Thyroid gland (tissue), 4 donors: ENCODE results near the gene SAMD4A.

Source experiments
- CTCF ChIP-seq, 6 experiments: fragments of 200-600 bp in 3 of 6; fragments of 450-650 bp in 3 of 6; sonication (generic) in 3 of 6; IDR thresholded peaks; one replicate each; pipeline ENCODE4 v1.5.1; 2016 to 2019; ENCODE audit warnings: antibody characterized with exemption in 6 of 6, mild to moderate bottlenecking in 2 of 6, inconsistent platforms in 1 of 6, moderate library complexity in 1 of 6
- POLR2A ChIP-seq, 2 donors: fragments of 450-650 bp; IDR thresholded peaks; one replicate each; pipeline ENCODE4 v1.6.1; 2017; ENCODE audit warnings: antibody characterized with exemption in 2 of 2, mild to moderate bottlenecking in 2 of 2, moderate library complexity in 1 of 2

- TF ChIP-seq CTCF (IDR thresholded peaks at IDR 0.05) (no peak), POLR2A (IDR thresholded peaks at IDR 0.05) (no peak)
Observed at GRCh38 chr14:54738009-54738408, 171.1 kb downstream of the SAMD4A start.
